Upper lobe of left lung (tissue), 4 donors: ENCODE results near the gene IL27RA.

Source experiments
- POLR2A ChIP-seq, 4 donors: fragments of 450-650 bp; IDR thresholded peaks; one replicate each; pipeline ENCODE4 v1.5.1; 2016 to 2017; ENCODE audit warnings: antibody characterized with exemption in 4 of 4, mild to moderate bottlenecking in 2 of 4
- POLR2AphosphoS5 ChIP-seq, 2 donors: sonication (generic); formaldehyde crosslinking; IDR thresholded peaks; one replicate each; pipeline ENCODE4 v1.5.1; 2017; ENCODE audit warnings: antibody characterized with exemption in 2 of 2
- TF ChIP-seq, protein P1 (sequence below), 6 experiments: fragments of 450-650 bp in 4 of 6; fragments of 200-600 bp in 2 of 6; sonication (generic) in 2 of 6; IDR thresholded peaks; one replicate each; pipeline ENCODE4 v1.5.1; 2016 to 2019; ENCODE audit warnings: antibody characterized with exemption in 6 of 6

- no peak for TF ChIP-seq POLR2AphosphoS5 (IDR thresholded peaks at IDR 0.05)
- TF ChIP-seq, protein P1, sequence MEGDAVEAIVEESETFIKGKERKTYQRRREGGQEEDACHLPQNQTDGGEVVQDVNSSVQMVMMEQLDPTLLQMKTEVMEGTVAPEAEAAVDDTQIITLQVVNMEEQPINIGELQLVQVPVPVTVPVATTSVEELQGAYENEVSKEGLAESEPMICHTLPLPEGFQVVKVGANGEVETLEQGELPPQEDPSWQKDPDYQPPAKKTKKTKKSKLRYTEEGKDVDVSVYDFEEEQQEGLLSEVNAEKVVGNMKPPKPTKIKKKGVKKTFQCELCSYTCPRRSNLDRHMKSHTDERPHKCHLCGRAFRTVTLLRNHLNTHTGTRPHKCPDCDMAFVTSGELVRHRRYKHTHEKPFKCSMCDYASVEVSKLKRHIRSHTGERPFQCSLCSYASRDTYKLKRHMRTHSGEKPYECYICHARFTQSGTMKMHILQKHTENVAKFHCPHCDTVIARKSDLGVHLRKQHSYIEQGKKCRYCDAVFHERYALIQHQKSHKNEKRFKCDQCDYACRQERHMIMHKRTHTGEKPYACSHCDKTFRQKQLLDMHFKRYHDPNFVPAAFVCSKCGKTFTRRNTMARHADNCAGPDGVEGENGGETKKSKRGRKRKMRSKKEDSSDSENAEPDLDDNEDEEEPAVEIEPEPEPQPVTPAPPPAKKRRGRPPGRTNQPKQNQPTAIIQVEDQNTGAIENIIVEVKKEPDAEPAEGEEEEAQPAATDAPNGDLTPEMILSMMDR (IDR thresholded peaks at IDR 0.05) = no peak
- peak in 1 of 4 donors; percentile 0 for TF ChIP-seq POLR2A (IDR thresholded peaks at IDR 0.05)
Observed at GRCh38 chr19:14081797-14082674, 50.5 kb downstream of the IL27RA start.
